H1 (cell line): ENCODE results near the gene PIK3R1. TPM values are rescaled to one million over a fixed set of nuclear protein-coding genes. Genes with fewer than 3 reads are reported as not detected.
"Not testable (repeated sequence)": the region's sequence is repeated elsewhere in the genome, so short reads cannot be mapped to it uniquely, and the experiment has no call there.

Source experiments
- CTCF ChIA-PET: fragments of 300-600 bp; sonication (Branson Sonifier 250); formaldehyde crosslinking; loops from one replicate; lab custom pipeline; 2021; ENCODE audit not compliant: partially characterized antibody; lab: Charles Lee
- POLR2A ChIA-PET: fragments of 300-600 bp; sonication (Branson Sonifier 250); formaldehyde crosslinking; loops from one replicate; lab custom pipeline; 2021; ENCODE audit warnings: inconsistent platforms; ENCODE audit not compliant: partially characterized antibody; lab: Charles Lee
- DNase-seq, 2 experiments: peaks; one replicate each; pipeline versions ENCODE4 v3.0.0 to v3.0.0-alpha.2; 2010 to 2022; ENCODE audit warnings: low spot score in 2 of 2, low read depth in 1 of 2, mixed read lengths in 1 of 2
- FAIRE-seq: peaks from 2 replicates; lab custom pipeline; 2011; peaks lifted over from hg19 to GRCh38; lab: Jason Lieb, UNC
- H2AFZ ChIP-seq: 2 replicates; pipeline ENCODE4 v1.8.1; 2012; ENCODE audit warnings: low read length, inconsistent platforms
- H2AK5ac ChIP-seq: 2 replicates; pipeline ENCODE4 v1.6.1; 2013; ENCODE audit warnings: low read depth, low read length
- H2BK120ac ChIP-seq: replicated peaks from 2 replicates; pipeline ENCODE3; 2013; ENCODE audit warnings: low read depth, low read length, inconsistent platforms
- H2BK12ac ChIP-seq: 2 replicates; pipeline ENCODE4 v1.6.1; 2013; ENCODE audit warnings: low read depth, low read length
- H2BK15ac ChIP-seq: 2 replicates; pipeline ENCODE4 v1.6.1; 2013; ENCODE audit warnings: low read length
- H2BK20ac ChIP-seq: 2 replicates; pipeline ENCODE4 v1.6.1; 2013; ENCODE audit warnings: low read length
- H2BK5ac ChIP-seq: 2 replicates; pipeline ENCODE4 v1.6.1; 2013; ENCODE audit warnings: low read depth, low read length
- H3K14ac ChIP-seq: 2 replicates; pipeline ENCODE4 v1.6.1; 2013; ENCODE audit warnings: inconsistent platforms; ENCODE audit not compliant: insufficient read length
- H3K18ac ChIP-seq: 2 replicates; pipeline ENCODE4 v1.6.1; 2013; ENCODE audit warnings: low read length; ENCODE audit errors: extremely low read depth
- H3K23ac ChIP-seq: 2 replicates; pipeline ENCODE4 v1.6.1; 2013; ENCODE audit warnings: inconsistent platforms; ENCODE audit not compliant: insufficient read length
- H3K23me2 ChIP-seq: 2 replicates; pipeline ENCODE4 v1.6.1; 2013; ENCODE audit warnings: low read depth, low read length
- H3K27ac ChIP-seq: 2 replicates; pipeline ENCODE4 v1.6.1; 2011; ENCODE audit warnings: low read depth, low read length, inconsistent platforms
- H3K27me3 ChIP-seq, 4 experiments: replicated peaks in 1 of 4; 1 replicate in 1 of 4; 2 replicates in 3 of 4; pipeline versions ENCODE4 v1.6.1 to v1.8.1; 2011 to 2013; ENCODE audit warnings: low read length in 3 of 4, mild to moderate bottlenecking in 3 of 4, inconsistent platforms in 2 of 4, mixed read lengths in 2 of 4, moderate library complexity in 1 of 4; ENCODE audit not compliant: control insufficient read depth in 3 of 4, insufficient read depth in 3 of 4; ENCODE audit errors: extremely low read depth in 1 of 4
- H3K36me3 ChIP-seq, 4 experiments: 2 replicates each; pipeline versions ENCODE4 v1.6.1 to v1.8.1; 2011 to 2013; ENCODE audit warnings: mild to moderate bottlenecking in 4 of 4, low read length in 3 of 4, moderate library complexity in 2 of 4, control low read depth in 1 of 4, inconsistent platforms in 1 of 4; ENCODE audit not compliant: insufficient read depth in 4 of 4, control insufficient read depth in 2 of 4
- H3K4ac ChIP-seq: replicated peaks from 2 replicates; pipeline ENCODE3; 2013; ENCODE audit warnings: low read length, low read depth, mixed read lengths, inconsistent platforms; ENCODE audit not compliant: insufficient read length
- H3K4me1 ChIP-seq, 4 experiments: replicated peaks in 1 of 4; 1 replicate in 1 of 4; 2 replicates in 3 of 4; pipeline versions ENCODE4 v1.6.1 to v1.8.1; 2011 to 2013; ENCODE audit warnings: low read length in 3 of 4, inconsistent platforms in 2 of 4, mixed read lengths in 1 of 4; ENCODE audit not compliant: insufficient read depth in 4 of 4, control insufficient read depth in 3 of 4
- H3K4me2 ChIP-seq, 2 experiments: 2 replicates each; pipeline versions ENCODE4 v1.6.1 to v1.8.1; 2011 to 2013; ENCODE audit warnings: low read depth in 2 of 2, low read length in 2 of 2, control low read depth in 1 of 2, inconsistent platforms in 1 of 2, mild to moderate bottlenecking in 1 of 2; ENCODE audit not compliant: insufficient read depth in 1 of 2
- H3K4me3 ChIP-seq, 4 experiments: fragments of 200-600, 300-600 bp in 1 of 4; sonication (generic), shearing (Covaris generic), sonication (Bioruptor Twin) in 1 of 4; 2 replicates each; pipeline versions ENCODE4 v1.5.1 to v1.8.1; 2011 to 2016; ENCODE audit warnings: low read length in 4 of 4, low read depth in 3 of 4, control low read depth in 2 of 4, inconsistent platforms in 2 of 4, mild to moderate bottlenecking in 2 of 4, mixed read lengths in 1 of 4, moderate library complexity in 1 of 4; ENCODE audit not compliant: insufficient read depth in 2 of 4; ENCODE audit errors: extremely low read depth in 1 of 4
- H3K56ac ChIP-seq: replicated peaks from 2 replicates; pipeline ENCODE3; 2013; ENCODE audit warnings: low read depth, mild to moderate bottlenecking, mixed read lengths, low read length, inconsistent platforms; ENCODE audit not compliant: insufficient read length
- H3K79me1 ChIP-seq: 2 replicates; pipeline ENCODE4 v1.6.1; 2013; ENCODE audit warnings: low read depth, low read length, control low read depth
- H3K79me2 ChIP-seq, 2 experiments: 2 replicates each; pipeline versions ENCODE4 v1.6.1 to v1.8.1; 2012 to 2013; ENCODE audit warnings: low read length in 2 of 2, mild to moderate bottlenecking in 2 of 2, inconsistent platforms in 1 of 2; ENCODE audit not compliant: insufficient read depth in 2 of 2, control insufficient read depth in 1 of 2
- H3K9ac ChIP-seq, 4 experiments: replicated peaks in 1 of 4; 1 replicate in 1 of 4; 2 replicates in 3 of 4; pipeline versions ENCODE4 v1.6.1 to v1.8.1; 2011 to 2013; ENCODE audit warnings: low read depth in 3 of 4, low read length in 3 of 4, control low read depth in 2 of 4, mild to moderate bottlenecking in 2 of 4, moderate library complexity in 2 of 4, inconsistent platforms in 1 of 4; ENCODE audit errors: extremely low read depth in 1 of 4
- H3K9me3 ChIP-seq, 2 experiments: 2 replicates each; pipeline versions ENCODE4 v1.6.1 to v1.8.1; 2012 to 2013; ENCODE audit warnings: mild to moderate bottlenecking in 2 of 2, moderate library complexity in 2 of 2, control low read depth in 1 of 2, inconsistent platforms in 1 of 2, low read depth in 1 of 2, low read length in 1 of 2, mixed read lengths in 1 of 2; ENCODE audit not compliant: insufficient read depth in 2 of 2
- H4K20me1 ChIP-seq, 2 experiments: replicated peaks in 1 of 2; 2 replicates each; pipeline versions ENCODE3 to v1.8.1; 2011 to 2013; ENCODE audit warnings: inconsistent platforms in 2 of 2, low read length in 2 of 2, mild to moderate bottlenecking in 1 of 2; ENCODE audit not compliant: insufficient read depth in 2 of 2, control insufficient read depth in 1 of 2
- H4K5ac ChIP-seq: 2 replicates; pipeline ENCODE4 v1.6.1; 2013; ENCODE audit warnings: low read length, low read depth, mixed read lengths, inconsistent platforms; ENCODE audit not compliant: insufficient read length
- H4K8ac ChIP-seq: 2 replicates; pipeline ENCODE4 v1.8.0; 2013; ENCODE audit warnings: mild to moderate bottlenecking, moderate library complexity, low read length, inconsistent platforms; ENCODE audit not compliant: insufficient read depth; ENCODE audit errors: extremely low read depth
- H4K91ac ChIP-seq: replicated peaks from 2 replicates; pipeline ENCODE3; 2013; ENCODE audit warnings: low read length, mixed read lengths, inconsistent platforms; ENCODE audit not compliant: insufficient read length
- WGBS, 2 experiments: shearing (Covaris generic) in 1 of 2; methylation state at CpG; one replicate each; pipeline versions ENCODE4 v1.1.6 to v1.1.7; 2013 to 2015; ENCODE audit warnings: low lambda C conversion rate in 2 of 2, mixed read lengths in 2 of 2, inconsistent platforms in 1 of 2, low coverage in 1 of 2, missing lambda C conversion rate in 1 of 2; ENCODE audit not compliant: insufficient replicate concordance in 2 of 2, insufficient coverage in 1 of 2, insufficient read length in 1 of 2; ENCODE audit errors: extremely low coverage in 1 of 2, missing lambda C conversion rate in 1 of 2; 5-methylcytosine and 5-hydroxymethylcytosine counted together
- polyA plus RNA-seq, 7 experiments: library from polyadenylated mRNA; depleted of rRNA in 3 of 7; stranded (reverse) in 5 of 7; unstranded in 2 of 7; fragments of >200 nt in 5 of 7; fragments of 200-250 nt in 2 of 7; gene quantifications; 1 replicate in 5 of 7; 2 replicates in 1 of 7; 4 replicates in 1 of 7; pipeline versions ENCODE4 v1.2.1 to v1.2.3, GENCODE V29; 2011 to 2013; ENCODE audit warnings: missing spikeins in 2 of 7, mixed read lengths in 2 of 7
- total RNA-seq: library from RNA; stranded (reverse); fragmentation: NEBNext Ultra II Directional; extraction: Animal tissue kit (Norgen Biotek cat#: 25700); gene quantifications from 2 replicates; pipeline ENCODE4 v1.2.1, GENCODE V29; 2021

The PIK3R1 gene
- total and polyA plus RNA-seq, 2 of the 8 experiments (the other 6 are each of a cell fraction or from before 2014, with no cell fraction given), result 2.3 to 13.7 TPM

DNA sequence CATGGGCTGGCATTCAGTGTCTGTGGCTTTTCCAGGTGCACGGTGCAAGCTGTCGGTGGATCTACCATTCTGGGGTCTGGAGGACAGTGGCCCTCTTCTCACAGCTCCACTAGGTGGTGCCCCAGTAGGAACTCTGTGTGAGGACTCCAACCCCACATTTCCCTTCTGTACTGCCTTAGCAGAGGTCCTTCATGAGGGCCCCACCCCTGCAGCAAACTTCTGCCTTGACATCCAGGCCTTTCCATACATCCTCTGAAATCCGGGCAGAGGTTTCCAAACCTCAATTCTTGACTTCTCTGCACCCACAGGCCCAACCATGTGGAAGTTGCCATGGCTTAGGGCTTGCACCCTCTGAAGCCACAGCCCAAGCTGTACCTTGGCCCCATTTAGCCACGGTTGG is 4.9 kb upstream of the PIK3R1 start:
- H3K79me2 ChIP-seq, H2AFZ ChIP-seq, H3K23ac ChIP-seq, H4K91ac ChIP-seq, H3K27me3 ChIP-seq, H3K4ac ChIP-seq, H3K4me3 ChIP-seq, H2BK5ac ChIP-seq, H4K8ac ChIP-seq, H3K36me3 ChIP-seq, H2BK15ac ChIP-seq, FAIRE-seq, H3K18ac ChIP-seq, H4K20me1 ChIP-seq, H3K27ac ChIP-seq, H2AK5ac ChIP-seq, H2BK120ac ChIP-seq, H3K4me2 ChIP-seq, H3K4me1 ChIP-seq, DNase-seq, H3K23me2 ChIP-seq, H3K56ac ChIP-seq, H3K14ac ChIP-seq, H3K79me1 ChIP-seq, H2BK12ac ChIP-seq, H2BK20ac ChIP-seq, H3K9ac ChIP-seq, H4K5ac ChIP-seq: not testable (repeated sequence)
- ChIA-PET POLR2A (interaction anchor here (1.3 kb wide), 1 partner anchor 16 kb away, joined by 4 read pairs; no protein-coding TSS in a partner anchor), CTCF (interaction anchor here (1.4 kb wide), 1 partner anchor 15 kb away, joined by 3 read pairs; no protein-coding TSS in a partner anchor)
- H3K9me3 ChIP-seq, result peaks cover 15 to 17% of the 10 kb centered on the region in 2 experiments; a peak in 3 of 4 replicates
- WGBS, 2 experiments, result 94% methylated on average over 4 of the region's 4 CpGs; no CpG with 5 or more reads in 1 of the 2 experiments
